ENCODE results near the gene TOR1AIP2.

Gene TOR1AIP2

GRCh38 chr1:179825798-179826460, 51.7 kb downstream of the TOR1AIP2 start:
- DNase-seq (ENCODE audit: low spot score): no peak

GRCh38 chr1:179825206-179825605, 52.4 kb downstream of the TOR1AIP2 start:
- no peak for DNase-seq (ENCODE audit: low spot score)

DNA sequence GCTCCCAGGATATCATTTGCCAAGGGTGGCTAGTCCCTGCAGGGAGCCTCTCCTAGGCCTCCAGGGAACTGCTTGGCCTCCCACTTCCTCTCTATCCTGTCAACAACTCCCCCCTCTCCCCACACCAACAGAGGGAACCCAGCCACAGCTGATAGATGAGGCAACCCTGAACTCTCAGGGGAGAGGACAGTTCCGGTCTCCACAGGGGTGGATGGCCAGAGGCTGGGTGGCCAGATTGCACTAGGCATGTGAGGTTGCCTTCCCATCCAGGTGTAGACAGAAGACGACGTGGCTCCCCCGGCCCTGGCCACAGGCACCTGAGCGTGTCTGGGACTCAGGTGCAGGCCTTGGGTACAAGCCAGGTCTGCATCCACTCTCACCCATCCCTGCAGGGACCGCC, 53.3 kb downstream of the TOR1AIP2 start:
- DNase-seq (ENCODE audit: low spot score): no peak

GRCh38 chr1:179823693-179824092, 53.9 kb downstream of the TOR1AIP2 start:
- no peak for DNase-seq (ENCODE audit: low spot score)

DNA sequence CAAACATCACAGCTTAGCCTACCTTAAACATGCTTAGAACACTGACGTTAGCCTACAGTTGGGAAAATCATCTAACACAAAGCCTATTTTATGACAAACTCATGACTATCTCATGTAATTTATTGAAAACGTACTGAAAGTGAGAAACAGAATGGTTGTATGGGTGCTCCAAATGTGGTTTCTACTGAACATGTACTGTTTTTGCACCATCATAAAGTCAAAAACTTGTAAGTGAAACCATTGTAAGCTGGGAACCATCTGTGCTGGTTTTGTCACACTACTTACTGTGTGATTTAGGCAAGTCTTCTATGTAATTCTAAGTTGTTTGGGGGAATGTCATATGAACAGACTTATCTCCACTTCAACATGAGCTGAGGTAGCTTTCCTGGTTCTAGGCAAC, 55.5 kb downstream of the TOR1AIP2 start:
- DNase-seq (ENCODE audit: low spot score): no peak

GRCh38 chr1:179821524-179821923, 56.1 kb downstream of the TOR1AIP2 start:
- DNase-seq (ENCODE audit: low spot score): no peak

- no peak for DNase-seq (ENCODE audit: low spot score)
Observed at GRCh38 chr1:179820226-179820970, 57.2 kb downstream of the TOR1AIP2 start.

DNA sequence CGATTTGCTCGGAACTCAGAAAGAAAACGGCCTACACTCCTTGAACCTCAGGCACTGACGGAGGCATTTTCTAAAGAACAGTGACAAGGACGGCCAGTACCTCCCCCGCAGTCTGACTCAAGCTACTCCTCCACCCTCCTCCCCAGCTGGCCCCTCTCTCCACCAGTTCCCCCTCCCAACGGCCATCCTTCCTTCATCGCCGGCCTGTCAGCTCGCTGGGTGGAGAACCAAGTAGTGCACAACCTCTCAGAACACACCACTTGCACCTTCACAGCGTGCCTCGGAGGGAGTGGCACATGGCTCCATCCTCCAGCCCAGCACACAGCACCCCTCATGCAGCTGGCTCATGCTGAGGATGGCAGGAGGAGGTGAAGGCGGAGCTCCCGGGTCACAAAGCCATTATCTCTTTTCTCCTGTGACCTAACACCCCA, 58.8 kb downstream of the TOR1AIP2 start:
- no peak for DNase-seq (ENCODE audit: low spot score)

DNA sequence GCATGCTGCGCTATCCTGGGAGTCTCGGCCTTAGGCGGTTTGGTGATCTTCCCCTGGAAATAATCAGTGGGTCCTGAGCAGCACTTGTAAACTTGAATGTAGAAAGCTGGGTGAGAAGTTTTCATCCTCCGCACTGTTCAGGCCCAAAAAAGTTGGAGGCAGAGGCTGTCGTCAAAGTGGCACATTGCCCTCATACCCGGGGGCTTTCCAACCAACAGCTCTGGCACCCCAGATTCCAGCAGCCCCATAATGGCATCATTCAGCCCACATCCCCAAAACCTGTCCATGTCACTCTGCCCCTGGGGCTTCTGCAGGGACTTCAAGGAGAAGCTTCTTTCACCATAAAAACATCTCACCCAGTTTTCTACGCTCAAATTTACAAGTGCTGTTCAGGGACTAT, 59.3 kb downstream of the TOR1AIP2 start:
- DNase-seq (ENCODE audit: low spot score): no peak

GRCh38 chr1:179817789-179818188, 59.8 kb downstream of the TOR1AIP2 start:
- DNase-seq (ENCODE audit: low spot score): peak; percentile 57

DNA sequence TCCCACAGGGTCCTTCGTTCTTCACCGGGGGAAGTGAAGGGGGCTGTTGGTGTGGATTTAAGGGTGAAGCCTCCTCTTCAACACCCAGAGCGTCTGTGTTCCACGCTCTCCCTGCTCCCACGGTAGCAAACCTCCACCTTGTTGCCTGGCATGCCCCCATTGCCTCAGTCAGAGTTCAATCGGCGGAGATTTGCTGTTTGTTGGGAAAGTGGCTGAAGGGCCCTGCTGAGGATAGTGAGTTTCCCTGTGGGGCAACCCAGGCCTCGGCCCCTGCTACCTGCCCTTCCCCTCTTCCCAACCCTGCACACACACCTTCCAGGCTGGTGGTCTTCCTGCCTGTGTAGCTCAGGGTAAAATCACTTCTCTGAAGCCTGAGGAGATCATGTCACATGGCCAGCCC, 60.5 kb downstream of the TOR1AIP2 start:
- DNase-seq (ENCODE audit: low spot score): no peak

GRCh38 chr1:179816196-179816960, 61.2 kb downstream of the TOR1AIP2 start:
- DNase-seq (ENCODE audit: low spot score): no peak

DNA sequence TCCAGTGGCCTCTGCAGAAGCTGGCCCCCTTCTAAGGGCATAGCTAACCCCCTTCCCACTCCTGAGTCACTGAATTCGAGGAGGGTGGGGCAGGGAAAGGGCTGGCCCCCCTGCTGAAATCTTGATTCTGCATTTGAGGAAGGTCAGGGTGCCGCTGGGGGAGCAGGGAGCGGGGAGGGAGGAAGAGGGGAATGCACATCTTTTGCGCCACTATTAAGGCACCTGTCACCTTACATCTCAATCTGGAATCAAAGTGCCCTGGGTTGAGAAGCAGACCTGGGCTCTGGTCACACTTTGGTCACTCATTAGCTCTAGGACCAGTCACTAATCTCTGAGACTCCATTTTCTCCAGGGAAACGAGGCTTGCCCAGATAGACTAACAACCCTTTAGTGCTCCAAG, 62.0 kb downstream of the TOR1AIP2 start:
- DNase-seq (ENCODE audit: low spot score): no peak

DNA sequence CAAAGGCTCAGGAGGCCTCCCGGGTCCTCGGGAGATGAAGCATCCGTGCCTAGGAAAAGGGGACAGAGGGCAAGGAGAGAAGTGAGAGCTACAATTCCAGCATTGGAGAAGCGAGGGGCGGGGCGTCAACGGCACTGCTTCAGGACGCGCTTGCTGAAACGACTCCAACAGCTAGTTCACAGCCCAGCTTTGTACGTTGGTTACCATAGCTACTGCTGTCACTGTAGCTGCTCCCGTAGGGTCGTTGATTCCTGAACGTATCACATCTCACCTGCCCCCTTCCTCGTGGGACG, 63.1 kb downstream of the TOR1AIP2 start:
- peak; percentile 81 for DNase-seq (ENCODE audit: low spot score)

DNA sequence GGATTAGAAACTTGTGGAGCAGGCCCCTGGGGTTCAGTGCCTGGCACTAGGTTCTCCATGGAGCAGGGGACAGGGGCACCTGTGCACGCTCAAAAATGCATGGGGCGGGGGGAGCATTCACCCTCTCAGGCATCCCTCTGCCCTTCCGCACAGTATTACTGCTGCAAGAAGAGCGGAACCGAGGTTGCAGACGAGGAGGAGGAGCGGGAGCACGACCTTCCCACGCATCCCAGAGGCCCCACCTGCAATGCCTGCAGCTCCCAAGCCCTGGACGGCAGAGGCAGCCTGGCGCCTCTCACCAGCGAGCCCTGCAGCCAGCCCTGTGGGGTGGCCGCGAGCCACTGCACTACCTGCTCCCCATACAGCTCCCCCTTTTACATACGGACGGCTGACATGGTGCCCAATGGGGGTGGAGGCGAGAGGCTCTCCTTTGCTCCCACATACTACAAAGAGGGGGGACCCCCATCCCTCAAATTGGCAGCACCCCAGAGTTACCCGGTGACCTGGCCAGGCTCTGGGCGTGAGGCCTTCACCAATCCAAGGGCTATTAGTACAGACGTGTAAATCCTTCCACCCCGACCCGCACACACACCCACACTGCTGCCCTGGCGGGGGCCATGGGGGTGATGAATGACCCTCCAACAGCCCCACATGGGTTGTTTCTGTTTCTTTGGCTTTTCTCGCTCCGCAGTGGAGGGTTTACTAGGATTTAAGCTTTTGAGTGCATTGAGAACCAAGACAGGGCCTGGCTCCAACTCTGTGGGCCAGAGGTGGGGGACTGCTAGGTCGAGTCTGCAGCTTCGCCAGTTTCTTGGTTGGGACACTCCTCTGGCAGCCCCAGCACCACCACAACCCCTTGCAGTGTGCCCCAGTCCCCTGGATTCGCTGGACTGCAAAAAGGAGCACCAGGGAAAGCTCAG, 63.7 kb downstream of the TOR1AIP2 start:
- no peak for DNase-seq (ENCODE audit: low spot score)

GRCh38 chr1:179812501-179813292, 64.9 kb downstream of the TOR1AIP2 start:
- DNase-seq (ENCODE audit: low spot score): no peak

DNA sequence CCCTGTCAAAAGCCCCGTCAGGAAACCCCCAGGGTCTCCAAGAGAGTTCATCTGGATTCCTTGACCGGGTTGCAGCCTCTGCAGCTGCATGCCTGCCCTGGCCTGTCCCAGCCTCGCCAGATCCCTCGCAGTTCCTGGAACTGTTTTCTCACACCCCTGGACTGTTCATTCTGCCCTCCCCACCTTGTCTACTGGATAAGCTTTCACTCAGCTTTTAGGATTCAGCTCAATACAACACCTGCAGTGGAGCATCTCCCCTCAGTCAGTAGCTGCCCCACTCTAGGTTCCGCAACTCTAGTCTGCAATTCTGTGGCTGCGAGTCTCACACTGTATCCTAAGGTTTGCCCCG, 67.3 kb downstream of the TOR1AIP2 start:
- no peak for DNase-seq (ENCODE audit: low spot score)

DNA sequence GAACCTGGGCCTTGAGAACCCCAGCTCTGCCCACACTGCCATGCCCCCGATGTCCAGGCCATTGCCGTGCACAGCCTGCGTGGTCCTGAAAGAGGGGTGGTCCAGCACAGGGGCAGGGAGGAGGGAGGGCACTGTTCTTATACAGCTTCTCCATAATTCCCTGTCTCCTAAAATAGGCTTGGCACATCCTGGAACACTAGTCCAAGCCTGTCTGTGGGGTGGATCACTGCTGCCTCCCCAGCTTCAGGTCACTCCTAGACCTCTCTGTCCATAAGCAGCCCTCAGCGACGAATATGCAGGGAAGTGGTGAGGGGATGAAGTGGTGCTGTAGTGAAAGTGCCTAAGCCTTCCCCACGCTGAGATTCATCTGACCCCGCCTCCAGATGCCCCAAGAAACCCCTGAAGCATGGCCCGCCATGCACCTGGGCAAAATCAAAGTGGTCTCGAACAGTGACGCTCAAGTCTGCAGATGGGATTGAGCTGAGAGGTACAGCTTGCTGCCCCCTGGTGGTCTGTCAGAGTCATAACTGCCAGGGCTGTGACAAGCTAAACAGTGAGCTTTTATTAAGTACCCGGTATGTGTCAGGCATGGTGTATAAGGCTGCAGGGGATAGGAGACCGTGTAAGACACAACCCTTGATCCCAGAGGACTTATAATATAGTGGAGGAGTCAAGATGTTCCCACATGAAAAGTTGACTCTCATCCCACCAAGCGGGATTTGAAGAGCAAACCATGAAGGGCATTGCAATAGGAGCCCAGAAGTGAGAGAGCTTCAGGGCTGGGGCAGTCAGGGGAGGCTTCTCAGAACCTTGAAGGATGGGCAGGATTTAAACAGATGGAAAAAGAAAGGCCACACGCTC, 67.9 kb downstream of the TOR1AIP2 start:
- peak; percentile 68 for DNase-seq (ENCODE audit: low spot score)

DNA sequence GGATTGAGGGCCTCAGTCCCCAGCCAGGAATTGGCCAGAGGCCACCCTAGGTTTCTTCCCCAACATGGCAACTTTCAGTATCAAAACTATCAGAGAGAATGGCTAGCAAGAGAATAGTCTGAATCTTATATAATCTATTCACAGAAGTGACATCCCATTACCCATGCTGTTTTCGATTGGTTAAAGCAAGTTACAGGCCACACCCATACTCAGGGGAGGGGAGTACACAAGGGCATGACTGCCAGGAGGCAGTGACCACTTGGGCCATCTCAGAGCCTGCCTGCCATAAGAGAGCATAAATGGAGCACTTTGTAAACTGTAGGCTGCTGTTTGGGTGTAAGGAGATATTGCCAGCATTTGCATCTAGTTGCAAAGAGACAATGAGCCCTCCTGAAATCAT, 69.1 kb downstream of the TOR1AIP2 start:
- DNase-seq (ENCODE audit: low spot score): no peak

DNA sequence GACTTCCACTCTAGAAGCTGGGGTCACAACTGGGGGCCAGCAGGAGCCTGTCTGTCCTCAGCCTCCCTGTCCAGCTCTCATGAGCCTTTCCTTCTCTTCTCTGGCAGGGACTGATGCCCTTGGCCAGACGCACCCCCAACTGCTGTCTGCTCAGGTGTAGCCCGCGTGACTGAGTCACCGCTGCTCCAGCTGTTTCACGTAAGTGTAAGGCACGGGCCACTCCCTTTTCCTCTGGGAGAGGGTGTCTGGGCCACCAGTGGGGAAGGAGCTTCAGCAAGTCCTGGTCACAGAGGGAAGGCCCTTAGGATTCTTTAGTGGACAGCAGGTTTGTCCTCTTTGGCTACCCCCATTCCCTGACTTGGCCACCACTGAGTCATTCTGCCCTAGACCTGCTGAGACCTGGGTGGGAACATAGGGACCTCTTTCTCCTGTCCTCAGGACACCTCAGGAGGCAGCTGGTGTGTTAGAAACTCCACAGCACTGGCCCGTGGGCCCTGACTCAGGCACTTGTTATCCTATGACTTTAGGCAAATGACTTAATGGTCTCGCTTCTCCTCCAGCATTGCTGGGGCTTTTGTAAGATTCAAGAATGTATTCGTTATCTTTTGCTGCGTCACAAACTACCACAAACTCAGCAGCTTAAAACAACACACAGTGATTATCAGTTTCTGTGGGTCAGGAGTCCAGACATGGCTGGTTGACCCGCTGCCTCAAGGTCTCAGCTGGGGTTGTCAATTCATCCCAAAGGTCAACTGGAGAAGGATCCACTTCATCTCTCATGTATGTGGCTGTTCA, 69.7 kb downstream of the TOR1AIP2 start:
- peak; percentile 41 for DNase-seq (ENCODE audit: low spot score)
